ENCODE results near the gene MISP3.

MISP3 gene

GRCh38 chr19:14122924-14123323 is 50.3 kb downstream of the MISP3 start:
- DNase-seq (ENCODE audit: low spot score): no peak
